Activated CD4-positive, alpha-beta T cell treated with anti-CD3 and anti-CD28 coated beads for 48 hours (primary cell): ENCODE results near the gene DENND2A.
"Not testable (repeated sequence)": the region's sequence is repeated elsewhere in the genome, so short reads cannot be mapped to it uniquely, and the experiment has no call there.

Experiments used
- DNase-seq: peaks from one replicate; pipeline ENCODE4 v3.0.0-alpha.2; 2020

The DENND2A gene

GRCh38 chr7:140672382-140673062 is 31.9 kb upstream of the DENND2A start, which contains the start of gene ADCK2:
Gene ADCK2, plus strand, starts transcription at chr7:140672945. Its CDS starts 386 bp downstream, at chr7:140673331.
- peak; percentile 69 for DNase-seq

DNA sequence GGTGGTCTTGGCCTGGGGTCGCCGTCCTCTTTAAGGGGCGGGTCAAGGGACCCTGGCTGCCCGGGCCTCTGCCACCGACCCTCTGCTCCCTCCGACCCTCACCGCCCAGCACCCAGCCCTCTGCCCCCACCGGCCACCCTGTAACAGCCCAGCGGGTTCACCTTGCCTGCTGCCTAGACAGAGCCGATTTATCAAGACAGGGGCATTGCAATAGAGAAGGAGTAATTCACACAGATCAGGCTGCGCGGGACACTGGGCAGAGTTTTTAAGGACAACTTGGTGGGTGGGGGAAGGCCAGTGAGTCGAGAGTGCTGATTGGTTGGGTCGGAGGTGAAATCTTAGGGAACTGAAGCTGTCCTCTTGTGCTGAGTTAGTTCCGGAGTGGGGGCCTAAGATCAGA is 31.4 kb upstream of the DENND2A start:
- DNase-seq = no peak

DNA sequence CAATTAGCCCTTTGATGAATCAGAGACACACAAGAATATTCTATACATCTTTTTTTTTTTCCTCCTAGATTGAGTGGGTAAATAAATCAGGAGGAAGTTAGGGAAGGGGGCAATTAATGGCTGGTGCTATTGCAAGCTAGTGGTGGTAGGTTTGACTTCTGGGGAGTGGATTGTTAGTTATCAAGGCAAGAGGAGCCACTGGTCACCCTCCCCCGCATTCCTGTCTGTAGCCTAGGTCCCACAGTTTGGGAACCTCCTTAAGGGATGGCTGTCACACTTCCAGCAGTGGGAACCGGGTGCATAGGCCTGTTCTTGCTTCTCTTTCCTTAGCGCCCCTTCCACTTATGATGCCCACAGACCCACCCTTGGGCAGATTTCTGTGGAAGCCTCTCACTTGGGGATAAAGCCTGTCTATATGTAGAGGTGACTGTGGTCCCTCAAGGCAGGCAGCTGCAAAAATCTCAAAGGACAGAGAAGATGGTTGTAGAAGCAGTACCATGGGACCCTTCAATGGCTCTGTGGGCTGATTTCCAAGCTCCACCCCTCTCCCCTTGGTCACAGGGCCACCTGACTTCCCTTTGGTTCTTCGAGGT is 29.8 kb upstream of the DENND2A start:
- no peak for DNase-seq

- DNase-seq = not testable (repeated sequence)
Measured at GRCh38 chr7:140669862-140670261, 29.2 kb upstream of the DENND2A start.

DNA sequence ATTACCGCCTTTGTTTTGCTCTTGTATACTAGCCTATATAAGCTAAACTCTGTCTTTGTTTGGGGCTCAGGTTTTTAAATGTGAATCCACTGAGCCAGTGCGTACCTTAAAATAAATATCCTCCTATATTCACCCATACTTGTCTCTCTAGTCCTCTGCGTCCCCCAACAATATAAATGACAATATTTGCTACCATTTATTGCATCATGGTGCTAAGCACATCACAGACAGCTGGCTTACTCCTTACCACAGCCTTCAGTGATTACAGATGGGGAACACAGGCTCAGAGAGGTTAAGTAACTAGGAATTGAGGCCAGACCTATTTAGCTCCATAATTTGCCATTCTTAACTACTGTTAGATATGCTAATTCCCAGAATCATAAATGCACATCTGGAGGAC is 28.7 kb upstream of the DENND2A start:
- DNase-seq = no peak

DNA sequence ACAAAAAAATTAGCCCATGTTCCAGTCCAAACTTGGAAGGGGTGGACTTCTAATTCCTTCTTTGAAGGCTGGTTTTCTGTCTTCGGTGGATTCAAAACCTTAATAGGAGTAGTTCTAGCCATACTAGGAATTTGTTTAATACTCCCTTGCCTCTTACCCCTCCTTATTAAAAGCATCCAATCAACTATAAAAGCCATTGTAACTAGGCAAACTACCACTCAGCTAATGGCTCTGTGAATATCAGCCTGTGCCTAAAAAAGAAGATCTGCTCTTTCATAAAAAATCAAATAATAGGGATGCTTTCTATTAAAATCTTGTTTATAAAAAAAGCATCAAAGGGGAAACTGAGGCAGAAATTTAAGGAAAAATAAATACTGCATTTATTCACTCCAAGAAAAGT is 28.0 kb upstream of the DENND2A start:
- DNase-seq = no peak

- DNase-seq = no peak
Measured at GRCh38 chr7:140667476-140667875, 26.9 kb upstream of the DENND2A start.

DNA sequence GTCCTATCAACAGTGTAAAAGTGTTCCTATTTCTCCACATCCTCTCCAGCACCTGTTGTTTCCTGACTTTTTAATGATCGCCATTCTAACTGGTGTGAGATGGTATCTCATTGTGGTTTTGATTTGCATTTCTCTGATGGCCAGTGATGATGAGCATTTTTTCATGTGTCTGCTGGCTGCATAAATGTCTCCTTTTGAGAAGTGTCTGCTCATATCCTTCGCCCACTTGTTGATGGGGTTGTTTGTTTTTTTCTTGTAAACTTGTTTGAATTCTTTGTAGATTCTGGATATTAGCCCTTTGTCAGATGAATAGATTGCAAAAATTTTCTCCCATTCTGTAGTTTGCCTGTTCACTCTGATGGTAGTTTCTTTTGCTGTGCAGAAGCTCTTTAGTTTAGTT is 22.3 kb upstream of the DENND2A start:
- not testable (repeated sequence) for DNase-seq

- DNase-seq = no peak
Measured at GRCh38 chr7:140661124-140661523, 20.5 kb upstream of the DENND2A start.

DNA sequence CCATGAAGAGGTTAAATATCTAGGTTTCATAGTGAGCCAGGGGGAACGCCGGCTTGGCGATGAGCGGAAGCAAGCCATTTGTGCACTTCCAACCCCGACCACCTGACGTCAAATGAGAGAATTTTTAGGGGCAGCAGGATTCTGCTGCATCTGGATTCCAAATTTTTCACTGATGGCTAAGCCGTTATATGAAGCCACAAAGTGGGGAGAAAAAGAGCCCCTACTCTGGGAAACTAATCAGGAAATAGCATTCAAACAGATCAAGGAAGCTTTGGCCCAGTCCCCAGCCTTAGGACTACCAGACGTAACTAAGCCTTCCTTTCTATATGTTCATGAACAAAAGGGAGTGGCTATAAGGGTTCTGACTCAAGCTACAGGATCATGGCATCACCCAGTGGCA is 19.2 kb upstream of the DENND2A start:
- no peak for DNase-seq

DNA sequence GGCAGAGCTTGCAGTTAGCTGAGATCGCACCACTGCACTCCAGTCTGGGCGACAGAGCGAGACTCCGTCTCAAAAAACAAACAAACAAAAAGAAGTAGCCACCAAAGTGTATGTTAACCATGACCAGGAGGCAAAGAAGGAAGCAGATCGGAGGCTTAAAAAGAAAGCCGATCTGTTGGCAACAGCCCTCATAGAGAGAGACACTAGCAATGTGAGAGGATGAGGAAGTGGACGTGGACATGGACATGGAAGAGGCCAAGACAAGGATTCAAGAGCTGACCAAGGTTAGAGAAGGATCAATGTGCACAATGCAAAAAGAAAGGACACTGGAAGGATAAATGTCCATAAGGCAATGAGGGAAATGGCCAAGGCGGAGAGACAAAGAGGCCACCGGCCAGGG is 17.3 kb upstream of the DENND2A start:
- DNase-seq = no peak

- DNase-seq = peak; percentile 53
Measured at GRCh38 chr7:140656548-140657515, 16.2 kb upstream of the DENND2A start.

- DNase-seq = no peak
Measured at GRCh38 chr7:140655511-140656408, 15.1 kb upstream of the DENND2A start.

- DNase-seq = no peak
Measured at GRCh38 chr7:140654661-140655060, 14.0 kb upstream of the DENND2A start.

DNA sequence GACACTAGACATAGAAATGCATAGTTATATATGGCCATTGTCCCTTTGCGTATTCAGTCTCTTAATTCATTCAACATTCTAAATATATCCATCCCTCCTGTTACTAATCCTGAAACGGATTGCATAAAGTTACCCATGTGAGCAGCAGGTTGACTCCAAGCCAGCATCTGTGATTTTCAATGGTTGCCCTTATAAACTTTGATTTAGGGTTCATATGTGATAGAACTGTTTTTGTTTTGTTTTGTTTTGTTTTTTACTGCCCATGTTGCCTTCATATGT is 13.4 kb upstream of the DENND2A start:
- DNase-seq = no peak

DNA sequence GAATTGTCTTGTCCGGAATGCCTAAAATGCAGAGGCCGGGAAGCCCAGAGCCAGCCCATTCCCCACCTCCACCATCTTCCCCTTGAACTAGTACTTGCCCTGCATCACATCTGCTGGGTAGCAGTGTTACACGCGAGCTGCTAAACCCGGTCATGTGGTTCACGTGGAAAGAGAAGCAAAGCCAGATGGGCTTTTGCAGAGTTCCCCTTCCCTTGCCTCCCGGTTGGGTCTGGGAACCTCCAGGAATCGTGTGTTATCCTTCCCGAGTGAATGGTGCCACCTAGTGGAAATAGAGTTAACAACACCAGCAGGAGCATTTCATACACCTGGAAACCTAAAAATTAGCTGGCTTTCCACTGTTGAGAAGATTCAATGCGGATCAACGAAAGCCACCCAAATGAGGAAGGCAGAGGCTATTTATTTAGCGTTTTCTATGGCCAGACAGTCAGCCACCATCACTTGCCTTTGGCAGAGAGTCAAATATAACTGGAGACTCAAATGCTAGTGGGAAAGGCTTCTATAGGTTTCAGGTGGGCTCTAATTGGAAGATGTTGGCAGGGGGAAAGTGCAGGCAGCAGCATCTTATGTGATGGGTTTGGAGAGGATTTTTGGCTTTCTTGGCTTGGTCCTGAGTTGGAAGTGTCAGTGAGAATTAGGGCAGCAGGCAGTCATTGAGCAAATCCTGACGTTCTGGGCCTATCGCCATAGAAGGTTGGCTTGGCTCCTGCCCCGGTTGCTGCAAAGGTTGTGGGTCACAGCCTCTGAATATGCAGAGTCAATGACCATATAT is 12.9 kb upstream of the DENND2A start:
- peak; percentile 25 for DNase-seq

- no peak for DNase-seq
Measured at GRCh38 chr7:140650367-140650766, 9.8 kb upstream of the DENND2A start.

GRCh38 chr7:140649556-140650205 is 9.1 kb upstream of the DENND2A start:
- no peak for DNase-seq

DNA sequence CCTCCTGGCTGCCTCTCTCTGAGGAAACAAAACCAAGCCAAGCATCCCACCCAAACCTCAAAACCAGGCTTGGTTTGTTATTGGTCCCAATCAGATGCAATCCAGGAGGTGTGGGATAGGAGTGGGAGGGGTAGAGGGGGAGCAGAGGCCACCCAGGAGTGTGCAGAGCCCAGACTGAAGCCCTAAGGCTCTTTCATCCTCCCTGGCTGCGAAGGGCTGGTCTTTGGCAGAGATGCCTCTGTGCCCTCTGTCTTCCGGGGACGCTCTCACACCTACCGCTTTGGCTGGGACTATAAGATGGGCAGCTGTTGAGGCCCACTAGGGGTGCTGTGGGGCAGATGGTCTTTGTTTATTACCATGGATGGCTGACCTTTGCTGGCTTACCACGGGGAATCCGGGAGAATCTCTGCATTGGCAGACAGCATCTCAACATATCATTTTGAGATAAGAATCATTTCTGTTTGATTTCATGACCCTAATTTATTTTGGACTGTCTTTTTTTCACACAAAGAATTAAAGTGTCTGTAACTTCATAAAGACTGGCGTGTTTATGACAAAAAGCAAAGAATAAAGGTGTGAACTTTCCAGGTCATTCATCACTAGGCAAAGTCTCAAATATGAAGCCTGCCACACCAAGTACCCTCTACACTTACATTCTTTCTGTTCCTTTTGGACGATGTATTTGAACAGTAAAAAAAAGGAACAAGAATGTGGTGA is 6.5 kb upstream of the DENND2A start:
- peak; percentile 35 for DNase-seq

DNA sequence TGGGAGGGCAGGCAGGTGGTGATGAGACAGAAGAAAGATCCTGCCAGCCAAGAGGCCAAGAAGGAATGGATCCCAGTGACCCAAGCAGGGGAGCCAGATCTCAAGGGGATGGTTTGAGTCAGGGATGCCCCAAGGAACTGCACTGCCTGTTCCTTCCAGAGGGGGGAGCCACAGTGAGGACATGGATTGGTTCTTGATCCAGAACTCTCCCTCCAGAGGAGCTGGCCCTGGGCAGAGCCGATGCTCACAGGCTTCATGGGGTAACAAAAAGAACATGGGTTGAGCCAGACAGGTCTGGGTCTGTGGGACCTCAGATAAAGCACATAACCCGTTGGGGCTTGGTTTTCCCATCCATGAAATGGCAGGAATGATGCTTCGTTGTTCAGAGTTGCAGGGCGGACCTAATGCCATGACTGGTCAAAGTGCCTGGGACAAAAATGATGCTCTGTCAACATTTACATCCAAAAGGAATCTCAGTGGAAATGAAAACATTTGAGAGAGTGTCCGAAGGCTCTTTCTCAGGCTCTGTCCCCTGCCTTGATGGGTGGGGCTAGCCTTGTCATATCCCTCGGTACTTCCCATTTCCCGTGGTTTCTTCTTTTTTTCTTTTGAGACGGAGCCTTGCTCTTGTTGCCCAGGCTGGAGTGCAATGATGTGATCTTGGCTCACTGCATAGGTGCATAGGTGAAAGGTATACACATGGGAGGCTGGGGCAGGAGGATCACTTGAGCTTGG is 4.7 kb upstream of the DENND2A start:
- peak; percentile 58 for DNase-seq
